HepG2 (cell line): ENCODE results near the gene HERPUD2. TPM values are rescaled to one million over a fixed set of nuclear protein-coding genes. Genes with fewer than 3 reads are reported as not detected.

ENCODE experiments used
- ATAC-seq: fragments of 200-7000 bp; cut with Tn5 transposase; 3 replicates; pipeline ENCODE4 v1.9.1; 2020; ENCODE audit warnings: mild to moderate bottlenecking, moderate library complexity
- BruUV-seq: library from RNA; stranded (reverse); fragments of 400-500 nt; replicated peaks from 2 replicates; lab custom pipeline; 2021; lab: Mats Ljungman, UMichigan
- CTCF ChIA-PET: fragments of 300-600 bp; formaldehyde crosslinking; extraction: SDS; loops from one replicate; lab custom pipeline; 2021; ENCODE audit warnings: low total read pairs, inconsistent platforms, low intra/inter-chr PET ratio; lab: Yijun Ruan, JAX
- POLR2A ChIA-PET: fragments of 350-600 bp; sonication (Branson Sonifier 250); formaldehyde crosslinking; loops from one replicate; lab custom pipeline; 2020; ENCODE audit warnings: antibody characterized with exemption, inconsistent platforms; lab: Yijun Ruan, JAX
- DNase-seq: peaks from one replicate; pipeline ENCODE4 v3.0.0-alpha.2; 2015; ENCODE audit warnings: low spot score
- FAIRE-seq: peaks from 3 replicates; lab custom pipeline; 2011; peaks lifted over from hg19 to GRCh38; lab: Jason Lieb, UNC
- H2AFZ ChIP-seq: one replicate; pipeline ENCODE4 v1.6.1; 2011; ENCODE audit warnings: low read length, inconsistent platforms
- H3K27ac ChIP-seq: fragments of 300-600 bp; 3 replicates; pipeline ENCODE4 v1.8.0; 2011; ENCODE audit warnings: mixed run types, mild to moderate bottlenecking, mixed read lengths, low read length, inconsistent platforms; ENCODE audit not compliant: insufficient read depth; ENCODE audit errors: extremely low read length
- H3K27me3 ChIP-seq, 2 experiments: fragments of 200-600 bp in 1 of 2; 2 replicates in 1 of 2; 3 replicates in 1 of 2; pipeline versions ENCODE4 v1.6.0 to v1.8.0; 2011; ENCODE audit warnings: low read length in 2 of 2, mild to moderate bottlenecking in 2 of 2, moderate library complexity in 2 of 2, inconsistent platforms in 1 of 2; ENCODE audit not compliant: insufficient read depth in 2 of 2, control insufficient read depth in 1 of 2
- H3K36me3 ChIP-seq, 2 experiments: fragments of 200-600 bp in 1 of 2; replicated peaks in 1 of 2; 2 replicates in 1 of 2; 3 replicates in 1 of 2; pipeline versions ENCODE4 v1.5.1 to v1.8.0; 2011; ENCODE audit warnings: low read length in 2 of 2, inconsistent platforms in 1 of 2; ENCODE audit not compliant: insufficient read depth in 2 of 2, control insufficient read depth in 1 of 2
- H3K4me1 ChIP-seq: 2 replicates; pipeline ENCODE4 v1.5.1; 2012; ENCODE audit warnings: low read length, inconsistent platforms; ENCODE audit not compliant: insufficient read depth
- H3K4me2 ChIP-seq: 2 replicates; pipeline ENCODE4 v1.6.0; 2011; ENCODE audit warnings: low read depth, low read length, inconsistent platforms
- H3K4me3 ChIP-seq, 3 experiments: fragments of 200-600 bp in 1 of 3; sonication (generic), shearing (Covaris generic) in 1 of 3; replicated peaks in 1 of 3; 2 replicates each; pipeline ENCODE4 v1.5.1; 2011 to 2016; ENCODE audit warnings: low read length in 3 of 3, inconsistent platforms in 2 of 3, low read depth in 2 of 3, mild to moderate bottlenecking in 2 of 3, control low read depth in 1 of 3, mixed read lengths in 1 of 3; ENCODE audit not compliant: insufficient read depth in 1 of 3
- H3K79me2 ChIP-seq: one replicate; pipeline ENCODE4 v1.6.1; 2011; ENCODE audit warnings: low read length, inconsistent platforms; ENCODE audit not compliant: insufficient read depth
- H3K9ac ChIP-seq: 2 replicates; pipeline ENCODE4 v1.6.0; 2011; ENCODE audit warnings: mild to moderate bottlenecking, low read depth, low read length, inconsistent platforms; ENCODE audit not compliant: insufficient read depth
- H3K9me3 ChIP-seq: 2 replicates; pipeline ENCODE4 v1.5.1; 2012; ENCODE audit warnings: mild to moderate bottlenecking, low read length
- H4K20me1 ChIP-seq: 2 replicates; pipeline ENCODE4 v1.6.0; 2011; ENCODE audit warnings: inconsistent platforms, mild to moderate bottlenecking, low read length, moderate library complexity; ENCODE audit not compliant: insufficient read depth
- CCAR2 ChIP-seq: fragments of 200-400 bp; formaldehyde crosslinking; optimal IDR thresholded peaks from 2 replicates; pipeline ENCODE3; 2018; ENCODE audit warnings: low read depth, mild to moderate bottlenecking, low read length, moderate library complexity
- NAIF1 ChIP-seq: sonication (generic); formaldehyde crosslinking; IDR thresholded peaks from 2 replicates; pipeline ENCODE4 v1.5.0; 2020; ENCODE audit warnings: mild to moderate bottlenecking, missing genetic modification reagents, borderline replicate concordance
- NCOR1 ChIP-seq: fragments of 200-600 bp; sonication (generic); IDR thresholded peaks from 2 replicates; pipeline ENCODE4 v1.7.0; 2017; ENCODE audit warnings: antibody characterized with exemption, low read length, borderline replicate concordance
- PBX3 ChIP-seq: sonication (generic); formaldehyde crosslinking; IDR thresholded peaks from 2 replicates; pipeline ENCODE4 v1.8.1; 2023; ENCODE audit warnings: missing genetic modification reagents, inconsistent platforms, borderline replicate concordance
- RARA ChIP-seq: IDR thresholded peaks from 2 replicates; pipeline ENCODE4 v1.6.1; 2016; ENCODE audit warnings: missing genetic modification reagents, missing compliant biosample characterization
- RBM39 ChIP-seq: fragments of 200-400 bp; formaldehyde crosslinking; IDR thresholded peaks from one replicate; pipeline ENCODE4 v1.6.1; 2018; ENCODE audit warnings: antibody characterized with exemption, mild to moderate bottlenecking, low read depth, low read length; ENCODE audit not compliant: poor library complexity, severe bottlenecking
- SAFB2 ChIP-seq: sonication (generic); formaldehyde crosslinking; IDR thresholded peaks from 2 replicates; pipeline ENCODE4 v1.5.1; 2020; ENCODE audit warnings: missing genetic modification reagents, low read depth, mild to moderate bottlenecking, borderline replicate concordance
- SMC3 ChIP-seq: IDR thresholded peaks from 2 replicates; pipeline ENCODE4 v1.6.1; 2011; ENCODE audit warnings: low read length, improper control_type of control experiment
- STAG1 ChIP-seq: sonication (generic); formaldehyde crosslinking; IDR thresholded peaks from 2 replicates; pipeline ENCODE4 v1.4.0; 2020; ENCODE audit warnings: missing genetic modification reagents
- SUZ12 ChIP-seq: fragments of 150-350 bp; IDR thresholded peaks from 2 replicates; pipeline ENCODE4 v1.6.1; 2014; ENCODE audit warnings: low read depth, low read length
- THRA ChIP-seq: sonication (generic); formaldehyde crosslinking; IDR thresholded peaks from 2 replicates; pipeline ENCODE4 v1.4.0; 2020; ENCODE audit warnings: missing genetic modification reagents, borderline replicate concordance
- ZMYM3 ChIP-seq: sonication (generic); formaldehyde crosslinking; IDR thresholded peaks from 2 replicates; pipeline ENCODE4 v1.5.1; 2020; ENCODE audit warnings: mild to moderate bottlenecking, missing genetic modification reagents
- ZNF207 ChIP-seq: fragments of 450-650 bp; IDR thresholded peaks from 2 replicates; pipeline ENCODE4 v1.6.1; 2016; ENCODE audit warnings: antibody characterized with exemption, borderline replicate concordance
- ZNF775 ChIP-seq: sonication (generic); formaldehyde crosslinking; IDR thresholded peaks from 2 replicates; pipeline ENCODE4 v1.4.0; 2020; ENCODE audit warnings: missing genetic modification reagents, mild to moderate bottlenecking, moderate library complexity, borderline replicate concordance
- ZNF816 ChIP-seq: sonication (generic); formaldehyde crosslinking; IDR thresholded peaks from 2 replicates; pipeline ENCODE4 v1.8.0; 2022; ENCODE audit warnings: missing genetic modification reagents, mild to moderate bottlenecking, borderline replicate concordance
- ZNF83 ChIP-seq: sonication (generic); formaldehyde crosslinking; IDR thresholded peaks from 2 replicates; pipeline ENCODE4 v1.4.0; 2020; ENCODE audit warnings: missing genetic modification reagents, mild to moderate bottlenecking, borderline replicate concordance
- WGBS: methylation state at CpG from one replicate; pipeline ENCODE4 v1.1.6; 2017; ENCODE audit warnings: low lambda C conversion rate; 5-methylcytosine and 5-hydroxymethylcytosine counted together
- in situ Hi-C: cut with HindIII; loops from 2 replicates; pipeline ENCODE4 v1.10.0; 2017; ENCODE audit warnings: low pct_unique_long_range_greater_than_20kb; ENCODE audit not compliant: extremely low pct_ligation_motif_present
- intact Hi-C: fragments of 100-400 bp; cut with micrococcal nuclease; formaldehyde crosslinking; loops from one replicate; pipeline ENCODE4 v1.10.0; 2022; ENCODE audit not compliant: unreplicated experiment
- polyA plus RNA-seq, 8 experiments: library from polyadenylated mRNA; depleted of rRNA in 3 of 8; stranded (reverse) in 7 of 8; unstranded in 1 of 8; fragments of >200 nt; fragmentation: Illumina TruSeq in 4 of 8; extraction: Trizol in 4 of 8; gene quantifications; 2 replicates each; pipeline versions ENCODE4 v1.2.1 to v1.2.3, GENCODE V29; 2011 to 2016; ENCODE audit warnings: low read depth in 4 of 8, missing spikeins in 1 of 8, mixed read lengths in 1 of 8; ENCODE audit not compliant: insufficient read depth in 1 of 8
- total RNA-seq, 5 experiments: library from RNA; depleted of rRNA; stranded (reverse); fragments of >200 nt; fragmentation: Illumina TruSeq; extraction: Trizol; gene quantifications; 2 replicates each; pipeline ENCODE4 v1.2.3, GENCODE V29; 2016; ENCODE audit warnings: low read depth in 1 of 5
- TF ChIP-seq, protein P1 (sequence below): sonication (generic); formaldehyde crosslinking; IDR thresholded peaks from 2 replicates; pipeline ENCODE4 v1.8.1; 2022; ENCODE audit warnings: mild to moderate bottlenecking, missing genetic modification reagents
- TF ChIP-seq, protein P2 (sequence below): sonication (generic); formaldehyde crosslinking; IDR thresholded peaks from 2 replicates; pipeline ENCODE4 v1.5.0; 2020; ENCODE audit warnings: mild to moderate bottlenecking, missing genetic modification reagents, moderate library complexity

The HERPUD2 gene
- total and polyA plus RNA-seq, 2 of the 13 experiments (the other 11 are each of a cell fraction or from before 2014, with no cell fraction given) = 10.7 to 38.6 TPM

- ChIA-PET POLR2A (no interaction called here), CTCF (no interaction called here)
- in situ Hi-C loops = loop anchor here (5.0 to 25.0 kb wide), 2 partner anchors 192 to 597 kb away; no protein-coding TSS in a partner anchor
- Histone ChIP-seq H3K4me3 (no peak overlapping the region), H3K36me3 (no peaks in the 10 kb centered on the region), H3K79me2 (no peaks in the 10 kb centered on the region), H3K9me3 (no peaks in the 10 kb centered on the region), H3K4me1 (peaks cover 42% of the 10 kb centered on the region), H3K4me2 (no peak overlapping the region), H3K27ac (no peak overlapping the region), H3K27me3 (no peaks in the 10 kb centered on the region), H3K9ac (no peak overlapping the region), H2AFZ (no peak overlapping the region), H4K20me1 (no peaks in the 10 kb centered on the region)
- no TSS peak for BruUV-seq
- DNase-seq (no peak), FAIRE-seq (no peak), ATAC-seq (peak; percentile 83)
- WGBS = 0% methylated on average over 1 of the region's 1 CpG
- intact Hi-C loops = no loop called here
- TF ChIP-seq RBM39 = no peak
- no peak for TF ChIP-seq RARA (CRISPR knock-in tag)
- TF ChIP-seq NCOR1 = no peak
- no peak for TF ChIP-seq SAFB2 (CRISPR knock-in tag)
- TF ChIP-seq STAG1 (CRISPR knock-in tag) = peak; percentile 59
- TF ChIP-seq SMC3 = 0 out of 2 replicates have a peak, but pooled peaks have one; percentile 24
- no peak for TF ChIP-seq CCAR2
- 0 out of 2 replicates have a peak, but pooled peaks have one; percentile 47 for TF ChIP-seq NAIF1 (CRISPR knock-in tag)
- no peak for TF ChIP-seq THRA (CRISPR knock-in tag)
- no peak for TF ChIP-seq ZNF816
- TF ChIP-seq, protein P1, sequence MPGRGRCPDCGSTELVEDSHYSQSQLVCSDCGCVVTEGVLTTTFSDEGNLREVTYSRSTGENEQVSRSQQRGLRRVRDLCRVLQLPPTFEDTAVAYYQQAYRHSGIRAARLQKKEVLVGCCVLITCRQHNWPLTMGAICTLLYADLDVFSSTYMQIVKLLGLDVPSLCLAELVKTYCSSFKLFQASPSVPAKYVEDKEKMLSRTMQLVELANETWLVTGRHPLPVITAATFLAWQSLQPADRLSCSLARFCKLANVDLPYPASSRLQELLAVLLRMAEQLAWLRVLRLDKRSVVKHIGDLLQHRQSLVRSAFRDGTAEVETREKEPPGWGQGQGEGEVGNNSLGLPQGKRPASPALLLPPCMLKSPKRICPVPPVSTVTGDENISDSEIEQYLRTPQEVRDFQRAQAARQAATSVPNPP = no peak
- TF ChIP-seq PBX3 (CRISPR knock-in tag) = no peak
- TF ChIP-seq, protein P2, sequence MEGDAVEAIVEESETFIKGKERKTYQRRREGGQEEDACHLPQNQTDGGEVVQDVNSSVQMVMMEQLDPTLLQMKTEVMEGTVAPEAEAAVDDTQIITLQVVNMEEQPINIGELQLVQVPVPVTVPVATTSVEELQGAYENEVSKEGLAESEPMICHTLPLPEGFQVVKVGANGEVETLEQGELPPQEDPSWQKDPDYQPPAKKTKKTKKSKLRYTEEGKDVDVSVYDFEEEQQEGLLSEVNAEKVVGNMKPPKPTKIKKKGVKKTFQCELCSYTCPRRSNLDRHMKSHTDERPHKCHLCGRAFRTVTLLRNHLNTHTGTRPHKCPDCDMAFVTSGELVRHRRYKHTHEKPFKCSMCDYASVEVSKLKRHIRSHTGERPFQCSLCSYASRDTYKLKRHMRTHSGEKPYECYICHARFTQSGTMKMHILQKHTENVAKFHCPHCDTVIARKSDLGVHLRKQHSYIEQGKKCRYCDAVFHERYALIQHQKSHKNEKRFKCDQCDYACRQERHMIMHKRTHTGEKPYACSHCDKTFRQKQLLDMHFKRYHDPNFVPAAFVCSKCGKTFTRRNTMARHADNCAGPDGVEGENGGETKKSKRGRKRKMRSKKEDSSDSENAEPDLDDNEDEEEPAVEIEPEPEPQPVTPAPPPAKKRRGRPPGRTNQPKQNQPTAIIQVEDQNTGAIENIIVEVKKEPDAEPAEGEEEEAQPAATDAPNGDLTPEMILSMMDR (CRISPR knock-in tag) = peak; percentile 63
- no peak for TF ChIP-seq ZNF83 (CRISPR knock-in tag)
- TF ChIP-seq ZMYM3 = no peak
- TF ChIP-seq ZNF207 = no peak
- TF ChIP-seq ZNF775 (CRISPR knock-in tag) = no peak
- TF ChIP-seq SUZ12 = no peak
These were observed 19.9 kb upstream of the HERPUD2 start for GRCh38 chr7:35714862-35715261.
